H1 (cell line): ENCODE data around the gene TOR1A. TPM values are rescaled to one million over a fixed set of nuclear protein-coding genes. Genes with fewer than 3 reads are reported as not detected.

Experiments
- CTCF ChIA-PET: fragments of 300-600 bp; sonication (Branson Sonifier 250); formaldehyde crosslinking; loops from one replicate; lab custom pipeline; 2021; ENCODE audit not compliant: partially characterized antibody; lab: Charles Lee
- POLR2A ChIA-PET: fragments of 300-600 bp; sonication (Branson Sonifier 250); formaldehyde crosslinking; loops from one replicate; lab custom pipeline; 2021; ENCODE audit warnings: inconsistent platforms; ENCODE audit not compliant: partially characterized antibody; lab: Charles Lee
- DNase-seq, 2 experiments: peaks; one replicate each; pipeline versions ENCODE4 v3.0.0 to v3.0.0-alpha.2; 2010 to 2022; ENCODE audit warnings: low spot score in 2 of 2, low read depth in 1 of 2, mixed read lengths in 1 of 2
- FAIRE-seq: peaks from 2 replicates; lab custom pipeline; 2011; peaks lifted over from hg19 to GRCh38; lab: Jason Lieb, UNC
- H2AFZ ChIP-seq: 2 replicates; pipeline ENCODE4 v1.8.1; 2012; ENCODE audit warnings: low read length, inconsistent platforms
- H2AK5ac ChIP-seq: 2 replicates; pipeline ENCODE4 v1.6.1; 2013; ENCODE audit warnings: low read depth, low read length
- H2BK120ac ChIP-seq: replicated peaks from 2 replicates; pipeline ENCODE3; 2013; ENCODE audit warnings: low read depth, low read length, inconsistent platforms
- H2BK12ac ChIP-seq: 2 replicates; pipeline ENCODE4 v1.6.1; 2013; ENCODE audit warnings: low read depth, low read length
- H2BK15ac ChIP-seq: 2 replicates; pipeline ENCODE4 v1.6.1; 2013; ENCODE audit warnings: low read length
- H2BK20ac ChIP-seq: 2 replicates; pipeline ENCODE4 v1.6.1; 2013; ENCODE audit warnings: low read length
- H2BK5ac ChIP-seq: 2 replicates; pipeline ENCODE4 v1.6.1; 2013; ENCODE audit warnings: low read depth, low read length
- H3K14ac ChIP-seq: 2 replicates; pipeline ENCODE4 v1.6.1; 2013; ENCODE audit warnings: inconsistent platforms; ENCODE audit not compliant: insufficient read length
- H3K18ac ChIP-seq: 2 replicates; pipeline ENCODE4 v1.6.1; 2013; ENCODE audit warnings: low read length; ENCODE audit errors: extremely low read depth
- H3K23ac ChIP-seq: 2 replicates; pipeline ENCODE4 v1.6.1; 2013; ENCODE audit warnings: inconsistent platforms; ENCODE audit not compliant: insufficient read length
- H3K23me2 ChIP-seq: 2 replicates; pipeline ENCODE4 v1.6.1; 2013; ENCODE audit warnings: low read depth, low read length
- H3K27ac ChIP-seq: 2 replicates; pipeline ENCODE4 v1.6.1; 2011; ENCODE audit warnings: low read depth, low read length, inconsistent platforms
- H3K27me3 ChIP-seq, 4 experiments: replicated peaks in 1 of 4; 1 replicate in 1 of 4; 2 replicates in 3 of 4; pipeline versions ENCODE4 v1.6.1 to v1.8.1; 2011 to 2013; ENCODE audit warnings: low read length in 3 of 4, mild to moderate bottlenecking in 3 of 4, inconsistent platforms in 2 of 4, mixed read lengths in 2 of 4, moderate library complexity in 1 of 4; ENCODE audit not compliant: control insufficient read depth in 3 of 4, insufficient read depth in 3 of 4; ENCODE audit errors: extremely low read depth in 1 of 4
- H3K36me3 ChIP-seq, 4 experiments: 2 replicates each; pipeline versions ENCODE4 v1.6.1 to v1.8.1; 2011 to 2013; ENCODE audit warnings: mild to moderate bottlenecking in 4 of 4, low read length in 3 of 4, moderate library complexity in 2 of 4, control low read depth in 1 of 4, inconsistent platforms in 1 of 4; ENCODE audit not compliant: insufficient read depth in 4 of 4, control insufficient read depth in 2 of 4
- H3K4ac ChIP-seq: replicated peaks from 2 replicates; pipeline ENCODE3; 2013; ENCODE audit warnings: low read length, low read depth, mixed read lengths, inconsistent platforms; ENCODE audit not compliant: insufficient read length
- H3K4me1 ChIP-seq, 4 experiments: replicated peaks in 1 of 4; 1 replicate in 1 of 4; 2 replicates in 3 of 4; pipeline versions ENCODE4 v1.6.1 to v1.8.1; 2011 to 2013; ENCODE audit warnings: low read length in 3 of 4, inconsistent platforms in 2 of 4, mixed read lengths in 1 of 4; ENCODE audit not compliant: insufficient read depth in 4 of 4, control insufficient read depth in 3 of 4
- H3K4me2 ChIP-seq, 2 experiments: 2 replicates each; pipeline versions ENCODE4 v1.6.1 to v1.8.1; 2011 to 2013; ENCODE audit warnings: low read depth in 2 of 2, low read length in 2 of 2, control low read depth in 1 of 2, inconsistent platforms in 1 of 2, mild to moderate bottlenecking in 1 of 2; ENCODE audit not compliant: insufficient read depth in 1 of 2
- H3K4me3 ChIP-seq, 4 experiments: fragments of 200-600, 300-600 bp in 1 of 4; sonication (generic), shearing (Covaris generic), sonication (Bioruptor Twin) in 1 of 4; 2 replicates each; pipeline versions ENCODE4 v1.5.1 to v1.8.1; 2011 to 2016; ENCODE audit warnings: low read length in 4 of 4, low read depth in 3 of 4, control low read depth in 2 of 4, inconsistent platforms in 2 of 4, mild to moderate bottlenecking in 2 of 4, mixed read lengths in 1 of 4, moderate library complexity in 1 of 4; ENCODE audit not compliant: insufficient read depth in 2 of 4; ENCODE audit errors: extremely low read depth in 1 of 4
- H3K56ac ChIP-seq: replicated peaks from 2 replicates; pipeline ENCODE3; 2013; ENCODE audit warnings: low read depth, mild to moderate bottlenecking, mixed read lengths, low read length, inconsistent platforms; ENCODE audit not compliant: insufficient read length
- H3K79me1 ChIP-seq: 2 replicates; pipeline ENCODE4 v1.6.1; 2013; ENCODE audit warnings: low read depth, low read length, control low read depth
- H3K79me2 ChIP-seq, 2 experiments: 2 replicates each; pipeline versions ENCODE4 v1.6.1 to v1.8.1; 2012 to 2013; ENCODE audit warnings: low read length in 2 of 2, mild to moderate bottlenecking in 2 of 2, inconsistent platforms in 1 of 2; ENCODE audit not compliant: insufficient read depth in 2 of 2, control insufficient read depth in 1 of 2
- H3K9ac ChIP-seq, 4 experiments: replicated peaks in 1 of 4; 1 replicate in 1 of 4; 2 replicates in 3 of 4; pipeline versions ENCODE4 v1.6.1 to v1.8.1; 2011 to 2013; ENCODE audit warnings: low read depth in 3 of 4, low read length in 3 of 4, control low read depth in 2 of 4, mild to moderate bottlenecking in 2 of 4, moderate library complexity in 2 of 4, inconsistent platforms in 1 of 4; ENCODE audit errors: extremely low read depth in 1 of 4
- H3K9me3 ChIP-seq, 2 experiments: 2 replicates each; pipeline versions ENCODE4 v1.6.1 to v1.8.1; 2012 to 2013; ENCODE audit warnings: mild to moderate bottlenecking in 2 of 2, moderate library complexity in 2 of 2, control low read depth in 1 of 2, inconsistent platforms in 1 of 2, low read depth in 1 of 2, low read length in 1 of 2, mixed read lengths in 1 of 2; ENCODE audit not compliant: insufficient read depth in 2 of 2
- H4K20me1 ChIP-seq, 2 experiments: replicated peaks in 1 of 2; 2 replicates each; pipeline versions ENCODE3 to v1.8.1; 2011 to 2013; ENCODE audit warnings: inconsistent platforms in 2 of 2, low read length in 2 of 2, mild to moderate bottlenecking in 1 of 2; ENCODE audit not compliant: insufficient read depth in 2 of 2, control insufficient read depth in 1 of 2
- H4K5ac ChIP-seq: 2 replicates; pipeline ENCODE4 v1.6.1; 2013; ENCODE audit warnings: low read length, low read depth, mixed read lengths, inconsistent platforms; ENCODE audit not compliant: insufficient read length
- H4K8ac ChIP-seq: 2 replicates; pipeline ENCODE4 v1.8.0; 2013; ENCODE audit warnings: mild to moderate bottlenecking, moderate library complexity, low read length, inconsistent platforms; ENCODE audit not compliant: insufficient read depth; ENCODE audit errors: extremely low read depth
- H4K91ac ChIP-seq: replicated peaks from 2 replicates; pipeline ENCODE3; 2013; ENCODE audit warnings: low read length, mixed read lengths, inconsistent platforms; ENCODE audit not compliant: insufficient read length
- POLR2AphosphoS5 ChIP-seq: IDR thresholded peaks from 2 replicates; pipeline ENCODE4 v1.6.1; 2011; ENCODE audit warnings: low read depth, low read length
- whole genome bisulfite sequencing, 2 experiments: shearing (Covaris generic) in 1 of 2; methylation state at CpG; one replicate each; pipeline versions ENCODE4 v1.1.6 to v1.1.7; 2013 to 2015; ENCODE audit warnings: low lambda C conversion rate in 2 of 2, mixed read lengths in 2 of 2, inconsistent platforms in 1 of 2, low coverage in 1 of 2, missing lambda C conversion rate in 1 of 2; ENCODE audit not compliant: insufficient replicate concordance in 2 of 2, insufficient coverage in 1 of 2, insufficient read length in 1 of 2; ENCODE audit errors: extremely low coverage in 1 of 2, missing lambda C conversion rate in 1 of 2; 5-methylcytosine and 5-hydroxymethylcytosine counted together
- polyA plus RNA-seq, 7 experiments: library from polyadenylated mRNA; depleted of rRNA in 3 of 7; stranded (reverse) in 5 of 7; unstranded in 2 of 7; fragments of >200 nt in 5 of 7; fragments of 200-250 nt in 2 of 7; gene quantifications; 1 replicate in 5 of 7; 2 replicates in 1 of 7; 4 replicates in 1 of 7; pipeline versions ENCODE4 v1.2.1 to v1.2.3, GENCODE V29; 2011 to 2013; ENCODE audit warnings: missing spikeins in 2 of 7, mixed read lengths in 2 of 7
- total RNA-seq: library from RNA; stranded (reverse); fragmentation: NEBNext Ultra II Directional; extraction: Animal tissue kit (Norgen Biotek cat#: 25700); gene quantifications from 2 replicates; pipeline ENCODE4 v1.2.1, GENCODE V29; 2021

Gene TOR1A
- total and polyA plus RNA-seq, 2 of the 8 experiments (the other 6 are each of a cell fraction or from before 2014, with no cell fraction given) = 37.6 to 46.7 TPM

DNA sequence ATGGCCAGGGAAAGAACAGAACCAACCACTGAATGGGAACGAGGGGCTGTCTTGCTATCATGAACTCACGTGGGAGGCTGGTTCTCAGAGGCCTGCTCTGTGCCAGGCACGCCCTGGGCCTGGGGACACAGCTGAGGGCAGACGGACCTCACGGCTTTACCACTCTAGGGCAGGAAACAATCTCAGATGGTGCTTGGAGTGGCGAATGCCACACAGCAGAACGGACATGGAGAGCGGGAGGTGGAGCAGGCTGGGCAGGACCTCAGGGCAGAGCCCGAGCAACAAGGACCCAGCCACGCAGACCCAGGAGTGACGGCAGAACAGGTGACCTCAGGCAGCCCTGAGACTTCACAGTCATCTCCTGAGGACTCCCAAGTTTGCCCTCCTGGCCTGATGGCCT, 8.7 kb downstream of the TOR1A start:
- Histone ChIP-seq H2AFZ (no peak overlapping the region), H4K20me1 (peaks cover 3 to 15% of the 10 kb centered on the region in 2 experiments), H4K91ac (no peak overlapping the region), H2BK12ac (no peak overlapping the region), H3K18ac (no peak overlapping the region), H3K4ac (no peak overlapping the region), H2BK120ac (no peak overlapping the region), H3K9ac (no peak overlapping the region), H3K9me3 (no peaks in the 10 kb centered on the region), H3K79me2 (no peaks in the 10 kb centered on the region), H2BK20ac (no peak overlapping the region), H3K14ac (no peak overlapping the region), H3K23ac (no peak overlapping the region), H3K56ac (no peak overlapping the region), H3K4me1 (no peaks in the 10 kb centered on the region; a peak in 1 of 7 replicates), H3K23me2 (no peaks in the 10 kb centered on the region), H4K8ac (no peak overlapping the region), H2BK5ac (no peak overlapping the region), H2BK15ac (no peak overlapping the region), H3K79me1 (no peaks in the 10 kb centered on the region; the same call in 1 of the 2 replicates), H3K4me2 (no peak overlapping the region), H3K4me3 (no peak overlapping the region), H2AK5ac (no peak overlapping the region), H3K27me3 (no peaks in the 10 kb centered on the region), H4K5ac (no peak overlapping the region), H3K36me3 (peaks cover 10 to 43% (median 27%) of the 10 kb centered on the region in 4 experiments), H3K27ac (no peak overlapping the region)
- DNase-seq (no peak), FAIRE-seq (no peak)
- TF ChIP-seq POLR2AphosphoS5 = no peak
- ChIA-PET CTCF (no interaction called here), POLR2A (interaction anchor here (0.6 to 3.7 kb wide), 2 partner anchors 12 to 85 kb away, joined by 3 to 20 read pairs; partner anchors contain the start of gene TOR1B)
- 89% methylated on average over 11 of the region's 11 CpGs; no CpG with 5 or more reads in 1 of the 2 experiments for WGBS, 2 experiments
